ENCODE results near the gene FOXP1.

FOXP1 gene

GRCh38 chr3:71453822-71454511, 129.6 kb downstream of the FOXP1 start:
- Histone ChIP-seq H3K79me2 (ENCODE audit: insufficient read depth, low read length) (peaks cover 83% of the 10 kb centered on the region), H3F3A (ENCODE audit: insufficient read depth, low read length) (no peaks in the 10 kb centered on the region), H3K4me1 (ENCODE audit: insufficient read depth, low read length, severe bottlenecking) (peaks cover 91% of the 10 kb centered on the region), H3K36me3 (ENCODE audit: insufficient read depth, low read length) (no peaks in the 10 kb centered on the region), H3K4me2 (ENCODE audit: low read length) (peak overlapping the region; percentile 64), H3K27me3 (ENCODE audit: insufficient read depth, low read length) (no peaks in the 10 kb centered on the region), H3K9ac (ENCODE audit: low read length) (peak overlapping the region; percentile 58), H3K27ac (ENCODE audit: low read depth, low read length, poor library complexity, severe bottlenecking) (peak overlapping the region; percentile 85), H2AFZ (ENCODE audit: low read length) (no peak overlapping the region), H3K4me3 (ENCODE audit: low read depth, low read length, poor library complexity, severe bottlenecking) (peak overlapping the region; percentile 34), H3K9me3 (ENCODE audit: low read length) (no peaks in the 10 kb centered on the region), H4K20me1 (ENCODE audit: insufficient read depth, low read length) (no peaks in the 10 kb centered on the region), H3K9me2 (ENCODE audit: low read depth, low read length) (no peaks in the 10 kb centered on the region)
- TF ChIP-seq CTCF (IDR thresholded peaks at IDR 0.05; ENCODE audit: low read length) (no peak), EZH2 (IDR thresholded peaks at IDR 0.05; ENCODE audit: borderline replicate concordance, low read length) (no peak)

- Histone ChIP-seq H3K79me2 (ENCODE audit: insufficient read depth, low read length) (peaks cover 83% of the 10 kb centered on the region), H3F3A (ENCODE audit: insufficient read depth, low read length) (no peaks in the 10 kb centered on the region), H3K4me3 (ENCODE audit: low read depth, low read length, poor library complexity, severe bottlenecking) (no peak overlapping the region), H2AFZ (ENCODE audit: low read length) (no peak overlapping the region), H3K9ac (ENCODE audit: low read length) (peak overlapping the region; percentile 58; the same call in 1 of the 2 replicates), H3K36me3 (ENCODE audit: insufficient read depth, low read length) (no peaks in the 10 kb centered on the region), H3K9me2 (ENCODE audit: low read depth, low read length) (no peaks in the 10 kb centered on the region), H4K20me1 (ENCODE audit: insufficient read depth, low read length) (no peaks in the 10 kb centered on the region), H3K27ac (ENCODE audit: low read depth, low read length, poor library complexity, severe bottlenecking) (peak overlapping the region; percentile 85), H3K27me3 (ENCODE audit: insufficient read depth, low read length) (no peaks in the 10 kb centered on the region), H3K4me2 (ENCODE audit: low read length) (peak overlapping the region; percentile 64; the same call in 1 of the 2 replicates), H3K9me3 (ENCODE audit: low read length) (no peaks in the 10 kb centered on the region), H3K4me1 (ENCODE audit: insufficient read depth, low read length, severe bottlenecking) (peaks cover 85% of the 10 kb centered on the region)
- no peak for TF ChIP-seq CTCF (IDR thresholded peaks at IDR 0.05; ENCODE audit: low read length)
Observed at GRCh38 chr3:71453319-71453718, 130.2 kb downstream of the FOXP1 start.

GRCh38 chr3:71451812-71452211, 131.7 kb downstream of the FOXP1 start:
- H3K27ac ChIP-seq (ENCODE audit: low read depth, low read length, poor library complexity, severe bottlenecking) = peak overlapping the region; percentile 24

More at GRCh38 chr3:71451812-71452211, 131.7 kb downstream of the FOXP1 start:
- Histone ChIP-seq H3K4me1 (ENCODE audit: insufficient read depth, low read length, severe bottlenecking) (peaks cover 81% of the 10 kb centered on the region), H3K36me3 (ENCODE audit: insufficient read depth, low read length) (peaks cover 3% of the 10 kb centered on the region; the same call in 1 of the 2 replicates), H3F3A (ENCODE audit: insufficient read depth, low read length) (no peaks in the 10 kb centered on the region), H3K4me3 (ENCODE audit: low read depth, low read length, poor library complexity, severe bottlenecking) (no peak overlapping the region), H2AFZ (ENCODE audit: low read length) (no peak overlapping the region), H3K4me2 (ENCODE audit: low read length) (peak overlapping the region; percentile 64; the same call in 1 of the 2 replicates), H3K79me2 (ENCODE audit: insufficient read depth, low read length) (peaks cover 80% of the 10 kb centered on the region), H3K9me3 (ENCODE audit: low read length) (no peaks in the 10 kb centered on the region), H3K9me2 (ENCODE audit: low read depth, low read length) (no peaks in the 10 kb centered on the region), H4K20me1 (ENCODE audit: insufficient read depth, low read length) (no peaks in the 10 kb centered on the region), H3K9ac (ENCODE audit: low read length) (no peak overlapping the region; the same call in 1 of the 2 replicates), H3K27me3 (ENCODE audit: insufficient read depth, low read length) (no peaks in the 10 kb centered on the region)
- no peak for TF ChIP-seq EZH2 (IDR thresholded peaks at IDR 0.05; ENCODE audit: borderline replicate concordance, low read length)
- no peak for TF ChIP-seq CTCF (IDR thresholded peaks at IDR 0.05; ENCODE audit: low read length)
